Tibial nerve (tissue), 3 donors: ENCODE measurements around the gene MSTO1.
"Not testable (repeated sequence)": the region's sequence is repeated elsewhere in the genome, so short reads cannot be mapped to it uniquely, and the experiment has no call there.

Source experiments
- CTCF ChIP-seq, 5 experiments: fragments of 200-600 bp in 3 of 5; fragments of 450-650 bp in 2 of 5; sonication (generic) in 3 of 5; IDR thresholded peaks; one replicate each; pipeline ENCODE4 v1.5.1; 2016 to 2019; ENCODE audit warnings: antibody characterized with exemption in 5 of 5, mild to moderate bottlenecking in 3 of 5, moderate library complexity in 2 of 5
- POLR2A ChIP-seq, 2 donors: fragments of 450-650 bp; IDR thresholded peaks; one replicate each; pipeline ENCODE4 v1.6.1; 2017; ENCODE audit warnings: antibody characterized with exemption in 2 of 2, mild to moderate bottlenecking in 2 of 2, moderate library complexity in 2 of 2

- not testable (repeated sequence) for TF ChIP-seq CTCF, POLR2A (IDR thresholded peaks at IDR 0.05)
Measured at GRCh38 chr1:155599828-155600572, 10.0 kb upstream of the MSTO1 start.
